ENCODE measurements around the gene CREB3L2.
"Not testable (repeated sequence)": the region's sequence is repeated elsewhere in the genome, so short reads cannot be mapped to it uniquely, and the experiment has no call there.

CREB3L2 gene

GRCh38 chr7:137987968-137988367 is 13.9 kb downstream of the CREB3L2 start:
- no peak for DNase-seq (ENCODE audit: low read depth in 2 of 2)

GRCh38 chr7:137987563-137987962 is 14.3 kb downstream of the CREB3L2 start:
- DNase-seq (ENCODE audit: low read depth in 2 of 2): no peak

GRCh38 chr7:137987018-137987349 is 14.9 kb downstream of the CREB3L2 start:
- no peak for DNase-seq (ENCODE audit: low read depth in 2 of 2)

GRCh38 chr7:137986252-137987017 is 15.5 kb downstream of the CREB3L2 start:
- no peak for DNase-seq (ENCODE audit: low read depth in 2 of 2)

- no peak for DNase-seq (ENCODE audit: low read depth in 2 of 2)
Measured at GRCh38 chr7:137985897-137986251, 16.0 kb downstream of the CREB3L2 start.

GRCh38 chr7:137985253-137985896 is 16.5 kb downstream of the CREB3L2 start:
- DNase-seq (ENCODE audit: low read depth in 2 of 2): no peak

- DNase-seq (ENCODE audit: low read depth in 2 of 2): no peak
Measured at GRCh38 chr7:137984181-137985041, 17.5 kb downstream of the CREB3L2 start.

GRCh38 chr7:137983323-137984008 is 18.4 kb downstream of the CREB3L2 start:
- no peak for DNase-seq (ENCODE audit: low read depth in 2 of 2)

GRCh38 chr7:137982394-137982793 is 19.5 kb downstream of the CREB3L2 start:
- not testable (repeated sequence) for DNase-seq (ENCODE audit: low read depth in 2 of 2)

GRCh38 chr7:137981668-137982067 is 20.2 kb downstream of the CREB3L2 start:
- DNase-seq (ENCODE audit: low read depth in 2 of 2): no peak

GRCh38 chr7:137981175-137981574 is 20.7 kb downstream of the CREB3L2 start:
- DNase-seq (ENCODE audit: low read depth in 2 of 2): no peak

- DNase-seq (ENCODE audit: low read depth in 2 of 2): no peak
Measured at GRCh38 chr7:137980308-137980707, 21.6 kb downstream of the CREB3L2 start.

GRCh38 chr7:137978464-137979237 is 23.2 kb downstream of the CREB3L2 start:
- DNase-seq (ENCODE audit: low read depth in 2 of 2): no peak

- DNase-seq (ENCODE audit: low read depth in 2 of 2): no peak
Measured at GRCh38 chr7:137977173-137977572, 24.7 kb downstream of the CREB3L2 start.

- DNase-seq (ENCODE audit: low read depth in 2 of 2): no peak
Measured at GRCh38 chr7:137976696-137977095, 25.2 kb downstream of the CREB3L2 start.

- no peak for DNase-seq (ENCODE audit: low read depth in 2 of 2)
Measured at GRCh38 chr7:137976232-137976631, 25.7 kb downstream of the CREB3L2 start.

- DNase-seq (ENCODE audit: low read depth in 2 of 2): no peak
Measured at GRCh38 chr7:137975768-137976167, 26.1 kb downstream of the CREB3L2 start.

- no peak for DNase-seq (ENCODE audit: low read depth in 2 of 2)
Measured at GRCh38 chr7:137975221-137975620, 26.7 kb downstream of the CREB3L2 start.

- no peak for DNase-seq (ENCODE audit: low read depth in 2 of 2)
Measured at GRCh38 chr7:137974766-137975165, 27.1 kb downstream of the CREB3L2 start.

- no peak for DNase-seq (ENCODE audit: low read depth in 2 of 2)
Measured at GRCh38 chr7:137970253-137970975, 31.5 kb downstream of the CREB3L2 start.

- no peak for DNase-seq (ENCODE audit: low read depth in 2 of 2)
Measured at GRCh38 chr7:137969828-137970227, 32.1 kb downstream of the CREB3L2 start.
